ENCODE measurements around the gene APLNR.
"Not testable (repeated sequence)": the region's sequence is repeated elsewhere in the genome, so short reads cannot be mapped to it uniquely, and the experiment has no call there.

APLNR gene

GRCh38 chr11:57237204-57237681 lies at the start of gene APLNR:
Gene APLNR (minus strand): TSS chr11:57237250. CDS start chr11:57237004, 246 bp downstream.
- Histone ChIP-seq H3K27me3 (ENCODE audit: low read depth) (peaks cover 22% of the 10 kb centered on the region), H3K4me1 (no peaks in the 10 kb centered on the region), H3K9me3 (no peaks in the 10 kb centered on the region), H3K36me3 (replicated peaks) (no peaks in the 10 kb centered on the region), H3K4me3 (no peak within 1 kb of the TSS)
- in situ Hi-C loops (cut with MboI; ENCODE audit: low sequenced_read_pairs), result no loop called here
- peak in 1 of 2 experiments; percentile 22 for DNase-seq (ENCODE audit: low spot score in 2 of 2)

- no peaks in the 10 kb centered on the region for H3K9me3 ChIP-seq
- peak; percentile 77 to 91 for DNase-seq (ENCODE audit: low spot score in 2 of 2)
- H3K27me3 ChIP-seq (ENCODE audit: low read depth), result no peaks in the 10 kb centered on the region
- no peak overlapping the region for H3K4me3 ChIP-seq
- in situ Hi-C loops (cut with MboI; ENCODE audit: low sequenced_read_pairs), result no loop called here
- no peaks in the 10 kb centered on the region for H3K36me3 ChIP-seq (replicated peaks)
- peaks cover 31% of the 10 kb centered on the region for H3K4me1 ChIP-seq
Measured at GRCh38 chr11:57283231-57283990, 46.4 kb upstream of the APLNR start.

GRCh38 chr11:57281546-57281945 lies 44.5 kb upstream of the APLNR start:
- H3K9me3 ChIP-seq; DNase-seq (ENCODE audit: low spot score in 2 of 2); H3K27me3 ChIP-seq (ENCODE audit: low read depth); in situ Hi-C loops (cut with MboI; ENCODE audit: low sequenced_read_pairs); H3K4me3 ChIP-seq; H3K36me3 ChIP-seq (replicated peaks): not testable (repeated sequence)
- peaks cover 39% of the 10 kb centered on the region for H3K4me1 ChIP-seq

GRCh38 chr11:57279116-57279515 lies 42.1 kb upstream of the APLNR start:
- no peaks in the 10 kb centered on the region for H3K36me3 ChIP-seq (replicated peaks)
- in situ Hi-C loops (cut with MboI; ENCODE audit: low sequenced_read_pairs), result no loop called here
- DNase-seq (ENCODE audit: low spot score in 2 of 2), result no peak

GRCh38 chr11:57278721-57279095 lies 41.7 kb upstream of the APLNR start:
- Histone ChIP-seq H3K4me1 (peaks cover 25% of the 10 kb centered on the region), H3K27me3 (ENCODE audit: low read depth) (no peaks in the 10 kb centered on the region), H3K36me3 (replicated peaks) (no peaks in the 10 kb centered on the region), H3K9me3 (no peaks in the 10 kb centered on the region), H3K4me3 (no peak overlapping the region)
- in situ Hi-C loops (cut with MboI; ENCODE audit: low sequenced_read_pairs), result no loop called here
- DNase-seq (ENCODE audit: low spot score in 2 of 2), result no peak

More at GRCh38 chr11:57279116-57279515, 42.1 kb upstream of the APLNR start:
- Histone ChIP-seq H3K4me1 (peaks cover 29% of the 10 kb centered on the region), H3K27me3 (ENCODE audit: low read depth) (no peaks in the 10 kb centered on the region), H3K9me3 (no peaks in the 10 kb centered on the region), H3K4me3 (no peak overlapping the region)

GRCh38 chr11:57277845-57278720 lies 41.0 kb upstream of the APLNR start:
- H3K4me3 ChIP-seq, result no peak overlapping the region
- in situ Hi-C loops (cut with MboI; ENCODE audit: low sequenced_read_pairs), result no loop called here

GRCh38 chr11:57276971-57277675 lies 40.1 kb upstream of the APLNR start:
- in situ Hi-C loops (cut with MboI; ENCODE audit: low sequenced_read_pairs), result no loop called here
- no peaks in the 10 kb centered on the region for H3K27me3 ChIP-seq (ENCODE audit: low read depth)
- no peaks in the 10 kb centered on the region for H3K36me3 ChIP-seq (replicated peaks)
- H3K9me3 ChIP-seq, result no peaks in the 10 kb centered on the region
- H3K4me3 ChIP-seq, result no peak overlapping the region
- DNase-seq (ENCODE audit: low spot score in 2 of 2), result no peak
- H3K4me1 ChIP-seq, result peaks cover 13% of the 10 kb centered on the region

More at GRCh38 chr11:57277845-57278720, 41.0 kb upstream of the APLNR start:
- peaks cover 19% of the 10 kb centered on the region for H3K4me1 ChIP-seq
- H3K9me3 ChIP-seq, result no peaks in the 10 kb centered on the region
- H3K27me3 ChIP-seq (ENCODE audit: low read depth), result no peaks in the 10 kb centered on the region
- peak; percentile 86 to 91 for DNase-seq (ENCODE audit: low spot score in 2 of 2)
- no peaks in the 10 kb centered on the region for H3K36me3 ChIP-seq (replicated peaks)

GRCh38 chr11:57276169-57276970 lies 39.3 kb upstream of the APLNR start:
- in situ Hi-C loops (cut with MboI; ENCODE audit: low sequenced_read_pairs), result no loop called here
- H3K9me3 ChIP-seq, result no peaks in the 10 kb centered on the region
- DNase-seq (ENCODE audit: low spot score in 2 of 2), result no peak

GRCh38 chr11:57275582-57275981 lies 38.5 kb upstream of the APLNR start:
- no peak overlapping the region for H3K4me3 ChIP-seq
- H3K27me3 ChIP-seq (ENCODE audit: low read depth), result no peaks in the 10 kb centered on the region
- H3K36me3 ChIP-seq (replicated peaks), result no peaks in the 10 kb centered on the region
- no peak for DNase-seq (ENCODE audit: low spot score in 2 of 2)
- H3K9me3 ChIP-seq, result no peaks in the 10 kb centered on the region
- in situ Hi-C loops (cut with MboI; ENCODE audit: low sequenced_read_pairs), result no loop called here
- H3K4me1 ChIP-seq, result peaks cover 13% of the 10 kb centered on the region

More at GRCh38 chr11:57276169-57276970, 39.3 kb upstream of the APLNR start:
- Histone ChIP-seq H3K4me1 (peaks cover 13% of the 10 kb centered on the region), H3K27me3 (ENCODE audit: low read depth) (no peaks in the 10 kb centered on the region), H3K4me3 (no peak overlapping the region), H3K36me3 (replicated peaks) (no peaks in the 10 kb centered on the region)

- no peaks in the 10 kb centered on the region for H3K27me3 ChIP-seq (ENCODE audit: low read depth)
- in situ Hi-C loops (cut with MboI; ENCODE audit: low sequenced_read_pairs), result no loop called here
- DNase-seq (ENCODE audit: low spot score in 2 of 2), result no peak
- H3K9me3 ChIP-seq, result no peaks in the 10 kb centered on the region
- H3K4me3 ChIP-seq, result no peak overlapping the region
- H3K4me1 ChIP-seq, result peaks cover 13% of the 10 kb centered on the region
- no peaks in the 10 kb centered on the region for H3K36me3 ChIP-seq (replicated peaks)
Measured at GRCh38 chr11:57274904-57275498, 38.0 kb upstream of the APLNR start.

- no peaks in the 10 kb centered on the region for H3K27me3 ChIP-seq (ENCODE audit: low read depth)
- H3K4me3 ChIP-seq, result no peak overlapping the region
- no peak for DNase-seq (ENCODE audit: low spot score in 2 of 2)
- in situ Hi-C loops (cut with MboI; ENCODE audit: low sequenced_read_pairs), result no loop called here
- no peaks in the 10 kb centered on the region for H3K9me3 ChIP-seq
- H3K4me1 ChIP-seq, result peaks cover 13% of the 10 kb centered on the region
- H3K36me3 ChIP-seq (replicated peaks), result no peaks in the 10 kb centered on the region
Measured at GRCh38 chr11:57273448-57274058, 36.5 kb upstream of the APLNR start.

- Histone ChIP-seq H3K27me3 (ENCODE audit: low read depth) (no peaks in the 10 kb centered on the region), H3K4me3 (no peak overlapping the region), H3K36me3 (replicated peaks) (no peaks in the 10 kb centered on the region), H3K9me3 (no peaks in the 10 kb centered on the region), H3K4me1 (no peaks in the 10 kb centered on the region)
- in situ Hi-C loops (cut with MboI; ENCODE audit: low sequenced_read_pairs), result no loop called here
- no peak for DNase-seq (ENCODE audit: low spot score in 2 of 2)
Measured at GRCh38 chr11:57269571-57270021, 32.5 kb upstream of the APLNR start.
